GM21515 (cell line): ENCODE data around the gene ZNF19.
A peak's percentile ranks its signal among the peaks of the same experiment; 100 is the strongest.

Experiments used
- ATAC-seq: cut with Tn5 transposase; IDR thresholded peaks from one replicate; pipeline ENCODE4 v1.9.1; 2021; ENCODE audit not compliant: unreplicated experiment

The ZNF19 gene

GRCh38 chr16:71443714-71444113 is 45.4 kb downstream of the ZNF19 start:
- no peak for ATAC-seq

GRCh38 chr16:71442051-71442440 is 47.1 kb downstream of the ZNF19 start, which contains the start of gene TLE7:
Gene TLE7, minus strand, starts transcription at chr16:71442054. Its CDS starts 8,730 bp downstream, at chr16:71433324.
- no peak for ATAC-seq

GRCh38 chr16:71441348-71442050 is 47.6 kb downstream of the ZNF19 start:
- no peak for ATAC-seq

- ATAC-seq = no peak
Observed at GRCh38 chr16:71440669-71441347, 48.3 kb downstream of the ZNF19 start.

- ATAC-seq = no peak
Observed at GRCh38 chr16:71439523-71439922, 49.6 kb downstream of the ZNF19 start.

- ATAC-seq = no peak
Observed at GRCh38 chr16:71436473-71436872, 52.7 kb downstream of the ZNF19 start.

- no peak for ATAC-seq
Observed at GRCh38 chr16:71432906-71433305, 56.2 kb downstream of the ZNF19 start.

- ATAC-seq = no peak
Observed at GRCh38 chr16:71431991-71432390, 57.1 kb downstream of the ZNF19 start.

- no peak for ATAC-seq
Observed at GRCh38 chr16:71431176-71431575, 57.9 kb downstream of the ZNF19 start.

- ATAC-seq = no peak
Observed at GRCh38 chr16:71430744-71431143, 58.4 kb downstream of the ZNF19 start.

GRCh38 chr16:71429581-71429980 is 59.5 kb downstream of the ZNF19 start:
- ATAC-seq = no peak

- no peak for ATAC-seq
Observed at GRCh38 chr16:71428883-71429282, 60.2 kb downstream of the ZNF19 start.

GRCh38 chr16:71428385-71428784 is 60.7 kb downstream of the ZNF19 start:
- ATAC-seq = no peak

- no peak for ATAC-seq
Observed at GRCh38 chr16:71426880-71427615, 62.1 kb downstream of the ZNF19 start.

GRCh38 chr16:71426069-71426879 is 62.9 kb downstream of the ZNF19 start:
- peak; percentile 70 for ATAC-seq

GRCh38 chr16:71425746-71426068 is 63.4 kb downstream of the ZNF19 start:
- peak; percentile 16 for ATAC-seq

GRCh38 chr16:71424626-71425025 is 64.5 kb downstream of the ZNF19 start:
- no peak for ATAC-seq

GRCh38 chr16:71423865-71424264 is 65.3 kb downstream of the ZNF19 start:
- ATAC-seq = no peak
